ENCODE results near the gene FARS2.
A peak's percentile ranks its signal among the peaks of the same experiment; 100 is the strongest.

FARS2 gene

DNA sequence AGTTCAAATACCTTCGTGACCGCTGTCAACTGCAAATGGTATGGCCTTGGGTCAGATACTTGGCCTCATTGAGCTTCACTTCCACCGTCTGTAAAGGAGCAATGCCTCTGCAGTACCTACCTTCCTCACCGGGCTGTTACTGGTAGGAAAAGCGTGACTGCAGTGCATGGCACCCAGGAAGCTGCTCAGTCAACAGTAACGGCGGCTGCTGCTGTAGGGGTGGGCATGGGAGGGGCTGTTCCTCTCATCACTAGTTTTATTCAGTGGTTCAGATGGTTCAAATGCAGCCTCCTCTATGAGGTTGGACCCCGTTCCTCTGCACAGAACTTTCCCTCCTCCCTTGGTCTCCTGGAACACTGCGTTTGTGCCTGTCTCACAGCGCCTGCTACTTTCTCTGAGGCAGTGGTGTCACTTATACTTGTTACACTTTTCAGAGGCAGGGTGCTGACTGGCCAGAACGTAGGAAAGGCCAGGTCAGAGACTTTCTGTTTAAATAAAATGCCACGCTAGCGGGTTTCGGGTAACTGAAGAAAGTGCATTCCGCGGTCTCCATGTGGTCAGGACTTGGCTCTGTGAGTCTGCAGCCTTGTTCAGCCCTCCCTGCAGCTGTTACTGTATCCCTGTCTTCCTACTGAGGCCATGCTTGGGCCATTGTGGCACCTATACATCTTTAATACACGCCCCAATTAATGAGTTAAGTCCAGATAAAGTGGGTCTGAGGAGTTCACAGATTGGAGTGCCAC lies 465.8 kb downstream of the FARS2 start:
- H3K4me3 ChIP-seq (replicated peaks; ENCODE audit: low read depth, low read length): no peak overlapping the region
- TF ChIP-seq, protein P1, sequence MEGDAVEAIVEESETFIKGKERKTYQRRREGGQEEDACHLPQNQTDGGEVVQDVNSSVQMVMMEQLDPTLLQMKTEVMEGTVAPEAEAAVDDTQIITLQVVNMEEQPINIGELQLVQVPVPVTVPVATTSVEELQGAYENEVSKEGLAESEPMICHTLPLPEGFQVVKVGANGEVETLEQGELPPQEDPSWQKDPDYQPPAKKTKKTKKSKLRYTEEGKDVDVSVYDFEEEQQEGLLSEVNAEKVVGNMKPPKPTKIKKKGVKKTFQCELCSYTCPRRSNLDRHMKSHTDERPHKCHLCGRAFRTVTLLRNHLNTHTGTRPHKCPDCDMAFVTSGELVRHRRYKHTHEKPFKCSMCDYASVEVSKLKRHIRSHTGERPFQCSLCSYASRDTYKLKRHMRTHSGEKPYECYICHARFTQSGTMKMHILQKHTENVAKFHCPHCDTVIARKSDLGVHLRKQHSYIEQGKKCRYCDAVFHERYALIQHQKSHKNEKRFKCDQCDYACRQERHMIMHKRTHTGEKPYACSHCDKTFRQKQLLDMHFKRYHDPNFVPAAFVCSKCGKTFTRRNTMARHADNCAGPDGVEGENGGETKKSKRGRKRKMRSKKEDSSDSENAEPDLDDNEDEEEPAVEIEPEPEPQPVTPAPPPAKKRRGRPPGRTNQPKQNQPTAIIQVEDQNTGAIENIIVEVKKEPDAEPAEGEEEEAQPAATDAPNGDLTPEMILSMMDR (IDR thresholded peaks at IDR 0.05; ENCODE audit: low read depth, low read length, missing control alignments): no peak
- DNase-seq (ENCODE audit: extremely low read depth, low read depth): no peak

DNA sequence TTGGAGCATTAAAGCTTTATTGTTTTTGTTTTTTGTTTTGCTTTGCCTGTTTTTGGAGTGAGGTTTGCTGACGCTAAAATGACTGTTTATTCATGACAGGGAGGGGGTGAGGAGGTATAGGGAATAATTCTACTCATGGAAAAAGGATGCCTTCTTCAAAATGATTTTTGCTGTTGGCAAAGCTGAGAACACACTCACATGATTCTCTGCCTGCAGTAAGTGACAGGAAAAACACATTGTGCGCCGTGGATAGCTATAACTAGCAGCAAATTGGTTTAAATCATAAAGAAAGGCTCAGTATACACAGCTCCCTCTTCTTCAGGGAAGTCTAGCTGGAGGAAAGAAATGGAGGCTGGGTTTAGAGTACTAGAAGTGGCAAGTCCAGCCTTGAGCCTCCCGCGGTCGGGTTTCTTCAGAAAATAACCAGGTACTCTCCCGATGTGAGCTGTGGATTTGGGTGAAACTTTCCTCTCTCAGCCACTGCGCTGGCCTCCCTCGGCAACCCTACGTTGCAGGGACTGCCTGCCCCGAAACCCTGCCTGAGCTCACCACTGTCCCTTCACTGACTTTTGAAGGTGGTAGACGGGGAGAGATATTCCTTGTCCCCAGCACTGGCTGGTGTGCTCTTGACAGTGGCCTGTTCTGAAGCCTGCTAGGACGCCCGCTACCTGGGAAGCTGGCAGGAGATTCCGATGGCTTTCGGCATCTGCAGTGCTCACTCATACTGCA lies 467.2 kb downstream of the FARS2 start:
- no peak for DNase-seq (ENCODE audit: extremely low read depth, low read depth)
- TF ChIP-seq, protein P1 (IDR thresholded peaks at IDR 0.05; ENCODE audit: low read depth, low read length, missing control alignments): no peak

DNA sequence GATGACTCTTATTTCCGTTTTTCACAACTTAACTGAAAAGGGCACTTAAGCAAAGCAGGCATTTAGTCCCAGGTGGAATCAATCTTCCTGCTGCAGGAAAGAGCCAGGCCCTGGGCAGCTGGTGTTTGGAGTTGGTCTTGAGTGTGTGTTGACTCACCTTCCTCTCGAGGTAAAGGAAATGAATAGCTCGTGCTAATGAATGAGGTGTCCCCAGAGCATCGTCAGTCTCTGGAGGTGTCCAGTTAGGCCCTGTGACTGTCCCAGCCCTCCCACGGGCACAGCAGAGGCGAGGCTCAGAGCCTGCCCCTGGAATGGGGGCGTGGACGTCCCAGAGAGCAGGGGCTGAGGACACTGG lies 467.7 kb downstream of the FARS2 start:
- no peak overlapping the region for H3K4me3 ChIP-seq (replicated peaks; ENCODE audit: low read depth, low read length)
- DNase-seq (ENCODE audit: extremely low read depth, low read depth): peak; percentile 33
- TF ChIP-seq, protein P1 (IDR thresholded peaks at IDR 0.05; ENCODE audit: low read depth, low read length, missing control alignments): no peak

More for the DNA sequence above, 467.2 kb downstream of the FARS2 start:
- no peak overlapping the region for H3K4me3 ChIP-seq (replicated peaks; ENCODE audit: low read depth, low read length)

DNA sequence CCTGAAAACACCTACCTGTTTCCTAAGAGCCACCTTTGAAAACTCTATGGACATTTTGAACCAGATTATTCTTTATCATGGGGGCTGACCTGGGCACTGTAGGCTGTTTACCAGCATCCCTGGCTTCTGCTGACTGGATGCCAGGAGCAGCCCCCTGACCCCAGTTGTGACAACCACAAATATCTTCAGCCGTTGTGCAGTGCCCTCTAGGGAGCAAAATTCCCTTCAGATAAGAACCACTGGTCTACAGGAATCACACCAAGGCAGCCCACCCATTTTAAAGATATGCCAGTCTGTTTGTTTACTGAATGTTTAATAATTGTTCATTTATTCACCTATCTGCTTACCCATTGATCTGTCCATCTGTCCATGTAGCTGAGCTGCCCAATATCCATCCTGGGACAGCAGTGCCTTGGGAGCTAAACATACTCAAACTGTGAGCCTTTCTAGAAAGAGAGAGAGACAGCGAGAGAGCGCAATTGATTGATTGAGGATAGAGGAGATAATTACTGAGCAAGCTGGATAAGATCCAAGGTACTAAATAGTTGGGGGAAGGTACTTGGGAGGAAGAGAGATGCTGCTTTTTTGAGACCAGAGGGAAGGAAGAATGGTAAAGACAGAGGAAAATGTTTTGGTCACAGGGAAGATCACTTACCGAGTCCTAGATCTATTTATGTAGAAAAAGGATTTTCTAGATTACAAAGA lies 468.7 kb downstream of the FARS2 start:
- DNase-seq (ENCODE audit: extremely low read depth, low read depth): no peak
- TF ChIP-seq, protein P1 (IDR thresholded peaks at IDR 0.05; ENCODE audit: low read depth, low read length, missing control alignments): no peak
- H3K4me3 ChIP-seq (replicated peaks; ENCODE audit: low read depth, low read length): no peak overlapping the region

DNA sequence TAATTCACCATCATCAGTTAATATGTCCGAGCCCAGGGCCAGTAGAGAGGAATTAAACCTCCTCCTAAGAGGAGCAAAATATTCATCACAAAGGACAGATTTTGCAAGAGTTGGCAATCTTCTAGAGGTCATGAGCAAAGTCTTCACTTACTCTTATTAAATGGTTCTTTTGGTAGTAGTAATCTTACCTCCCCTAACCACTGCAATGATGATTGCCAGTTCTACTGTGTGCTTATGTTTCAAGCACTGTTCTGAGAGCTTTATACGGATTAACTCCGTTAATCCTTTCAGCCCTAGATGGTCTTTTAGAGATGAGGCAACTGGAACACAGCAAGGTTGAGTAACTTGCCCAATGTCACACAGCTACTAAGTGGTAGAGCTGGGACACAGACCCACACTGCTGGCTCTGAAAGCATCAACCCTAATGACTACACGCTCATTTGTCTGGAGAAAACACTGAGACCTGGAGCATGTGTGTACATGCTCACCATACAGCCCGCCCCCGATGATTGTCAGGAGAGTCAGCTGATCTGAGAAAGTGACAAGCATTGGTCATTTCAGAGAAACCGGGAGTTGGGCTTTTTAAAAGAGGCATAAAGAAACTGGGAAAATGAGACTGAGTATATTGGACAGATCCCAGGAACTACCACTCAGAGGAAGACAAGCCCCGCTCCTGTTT lies 469.4 kb downstream of the FARS2 start:
- no peak overlapping the region for H3K4me3 ChIP-seq (replicated peaks; ENCODE audit: low read depth, low read length)
- TF ChIP-seq, protein P1 (IDR thresholded peaks at IDR 0.05; ENCODE audit: low read depth, low read length, missing control alignments): no peak
- no peak for DNase-seq (ENCODE audit: extremely low read depth, low read depth)

DNA sequence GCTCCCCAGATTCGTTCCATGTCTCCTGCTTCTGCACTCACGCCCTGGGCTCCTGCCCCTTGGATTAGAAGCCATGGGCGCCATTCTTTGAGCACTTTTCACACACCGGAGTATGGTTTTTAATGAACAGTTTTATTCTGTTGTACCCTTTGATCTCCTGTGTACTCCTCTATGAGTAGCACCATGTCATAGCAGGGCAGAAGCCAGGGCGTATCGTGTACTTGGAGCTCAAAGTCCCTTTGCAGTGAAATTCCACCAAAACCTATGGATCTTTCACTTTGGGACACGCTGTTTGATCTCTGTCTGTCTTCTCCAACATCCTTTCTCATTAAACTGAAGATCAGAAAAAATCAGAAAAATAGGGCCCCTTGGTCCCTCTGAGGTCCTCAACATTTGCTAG lies 470.1 kb downstream of the FARS2 start:
- TF ChIP-seq, protein P1 (IDR thresholded peaks at IDR 0.05; ENCODE audit: low read depth, low read length, missing control alignments): no peak
- no peak for DNase-seq (ENCODE audit: extremely low read depth, low read depth)
- no peak overlapping the region for H3K4me3 ChIP-seq (replicated peaks; ENCODE audit: low read depth, low read length)
